HG03342 (cell line): ENCODE measurements around the gene SEMA4F.

Experiments used
- ATAC-seq: cut with Tn5 transposase; IDR thresholded peaks from one replicate; pipeline ENCODE4 v1.9.1; 2021; ENCODE audit warnings: mild to moderate bottlenecking, moderate library complexity; ENCODE audit not compliant: unreplicated experiment

SEMA4F gene

DNA sequence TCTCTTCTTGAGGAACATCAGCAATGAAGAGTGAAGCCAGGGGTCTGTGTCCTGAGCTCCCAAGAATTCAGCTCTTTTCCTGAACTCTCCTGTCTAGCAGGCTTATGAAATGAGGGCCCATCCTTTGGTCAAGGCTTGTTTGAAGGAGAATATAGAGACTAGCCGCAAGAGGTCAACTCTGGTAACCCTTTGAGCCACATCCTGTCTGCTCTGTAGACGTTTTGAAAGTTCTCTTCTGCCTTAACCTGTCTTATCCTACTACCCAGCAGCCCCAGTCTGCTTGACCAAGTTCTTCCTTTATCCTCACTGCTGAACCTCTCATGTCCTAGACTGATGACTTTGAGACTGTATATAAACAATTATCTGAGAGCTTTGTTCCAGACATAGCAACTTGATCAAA lies 5.4 kb downstream of the SEMA4F start:
- ATAC-seq = no peak

DNA sequence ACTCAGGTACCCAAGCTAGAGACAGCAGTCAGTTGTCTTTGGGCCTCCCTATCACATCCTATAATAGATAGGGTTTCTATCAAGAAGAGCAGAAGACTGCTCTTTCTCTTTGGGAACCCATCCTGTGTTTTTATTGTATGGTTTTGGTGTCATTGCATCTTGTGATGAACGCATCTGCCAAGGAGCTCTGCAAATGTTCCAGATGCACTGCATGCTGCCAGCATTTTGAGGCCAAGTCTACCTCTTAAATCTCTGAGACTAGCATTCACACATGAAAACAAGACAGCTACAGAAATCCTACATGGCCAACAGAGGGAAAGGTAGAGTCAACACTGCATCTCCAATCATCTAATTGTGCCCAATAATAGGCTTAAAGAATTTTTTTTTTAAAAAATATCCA lies 14.0 kb downstream of the SEMA4F start:
- no peak for ATAC-seq

DNA sequence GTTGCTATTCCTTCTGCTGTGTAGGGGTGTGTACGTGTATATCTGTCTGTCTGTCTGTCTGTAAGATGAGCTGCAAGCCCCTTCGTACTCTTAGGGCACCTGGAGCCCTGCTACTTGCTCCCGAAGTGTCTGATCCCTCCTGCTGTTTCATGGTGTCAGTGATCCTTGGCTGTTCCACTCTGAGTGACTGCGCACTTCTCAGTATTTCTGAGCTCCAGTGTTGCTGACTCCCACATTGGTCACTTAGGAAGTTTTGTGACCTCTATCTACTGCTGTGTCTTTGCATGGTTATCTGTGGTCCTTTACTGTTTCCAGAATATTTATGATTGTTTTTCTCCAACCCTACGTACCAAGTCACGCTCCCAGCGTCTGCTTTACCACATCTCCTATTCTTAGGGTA lies 16.2 kb downstream of the SEMA4F start:
- no peak for ATAC-seq

DNA sequence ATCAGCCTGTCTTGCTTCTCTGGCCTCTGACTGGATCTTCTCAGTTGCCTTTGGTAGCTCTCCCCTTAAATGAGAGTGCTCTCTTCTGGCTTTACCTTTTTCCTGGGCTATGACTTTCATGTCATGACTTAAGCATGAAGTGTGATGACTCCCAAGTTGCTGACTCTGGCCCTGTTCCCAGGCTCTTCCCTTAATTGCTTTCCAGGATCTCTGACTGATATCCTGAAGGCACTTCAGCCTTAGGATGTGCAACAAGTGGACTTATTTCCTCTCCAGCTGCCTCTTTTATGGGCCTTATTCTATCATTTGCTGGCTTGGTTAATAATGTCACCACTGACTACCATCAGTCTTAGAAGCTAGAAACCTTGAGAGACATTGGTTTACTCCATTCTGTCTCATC lies 17.4 kb downstream of the SEMA4F start:
- ATAC-seq = no peak

DNA sequence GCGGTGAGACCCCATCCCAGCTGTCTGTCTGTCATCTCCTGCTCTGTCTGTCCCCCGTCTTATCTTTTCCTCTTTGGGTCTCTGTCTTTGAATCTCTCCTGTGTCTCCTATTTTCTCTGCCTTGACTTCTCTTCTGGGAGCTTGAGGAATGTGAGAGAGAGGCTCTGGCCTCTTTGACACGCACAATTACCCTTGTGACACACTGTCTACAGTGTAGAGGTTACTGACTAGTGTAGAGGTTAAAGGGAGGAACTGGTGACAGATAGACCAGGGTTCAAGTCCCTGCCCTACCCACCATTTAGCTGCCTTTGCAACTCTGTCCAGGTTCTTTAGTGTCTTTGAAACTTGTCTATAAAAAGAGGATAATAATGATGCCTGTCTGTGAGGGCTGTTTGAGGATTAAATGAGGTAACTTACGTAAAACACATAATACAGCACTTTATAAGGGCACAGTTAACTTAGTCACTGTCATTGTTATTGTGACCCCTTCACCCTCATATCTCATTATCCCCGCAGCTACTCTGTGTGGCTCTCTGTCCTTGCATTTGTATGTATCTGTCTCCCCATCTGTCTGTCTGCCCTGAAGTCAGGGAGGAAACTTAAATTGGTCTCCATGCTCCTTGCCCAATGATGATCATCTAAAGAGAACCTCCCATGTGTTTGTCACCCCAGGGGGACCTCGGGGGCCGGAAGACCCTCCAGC lies 19.9 kb downstream of the SEMA4F start:
- no peak for ATAC-seq

DNA sequence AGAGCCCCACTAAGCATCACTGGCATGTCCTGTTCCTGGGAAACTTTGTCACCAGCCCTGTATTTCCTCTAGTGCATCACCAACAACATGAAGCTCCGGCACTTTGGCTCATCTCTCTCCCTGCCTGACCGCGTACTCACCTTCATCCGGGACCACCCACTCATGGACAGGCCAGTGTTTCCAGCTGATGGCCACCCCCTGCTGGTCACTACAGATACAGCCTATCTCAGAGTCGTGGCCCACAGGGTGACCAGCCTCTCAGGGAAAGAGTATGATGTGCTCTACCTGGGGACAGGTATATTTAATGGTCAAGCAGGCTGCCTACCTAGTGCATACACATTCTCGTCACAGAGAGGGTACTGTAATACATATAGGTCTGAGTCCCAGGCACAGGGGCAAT lies 21.0 kb downstream of the SEMA4F start:
- no peak for ATAC-seq

DNA sequence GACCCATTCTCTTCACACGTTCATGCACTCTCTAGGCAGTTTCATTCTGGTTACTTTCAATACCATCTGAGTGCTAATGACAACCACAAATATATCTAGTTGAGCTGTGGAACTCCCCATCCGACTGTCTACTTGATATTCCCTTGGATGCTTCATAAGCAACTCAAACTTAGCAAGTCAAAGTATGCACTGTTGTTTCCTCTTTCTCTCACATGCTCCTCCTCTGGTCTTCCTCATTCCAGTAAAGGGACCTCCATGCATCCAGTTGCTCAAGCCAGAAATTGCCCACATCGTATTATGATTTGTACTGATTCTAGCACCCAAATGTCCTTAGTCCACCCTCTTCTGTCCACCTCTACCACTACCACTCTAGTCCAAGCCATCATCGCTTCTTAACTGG lies 22.3 kb downstream of the SEMA4F start:
- no peak for ATAC-seq

DNA sequence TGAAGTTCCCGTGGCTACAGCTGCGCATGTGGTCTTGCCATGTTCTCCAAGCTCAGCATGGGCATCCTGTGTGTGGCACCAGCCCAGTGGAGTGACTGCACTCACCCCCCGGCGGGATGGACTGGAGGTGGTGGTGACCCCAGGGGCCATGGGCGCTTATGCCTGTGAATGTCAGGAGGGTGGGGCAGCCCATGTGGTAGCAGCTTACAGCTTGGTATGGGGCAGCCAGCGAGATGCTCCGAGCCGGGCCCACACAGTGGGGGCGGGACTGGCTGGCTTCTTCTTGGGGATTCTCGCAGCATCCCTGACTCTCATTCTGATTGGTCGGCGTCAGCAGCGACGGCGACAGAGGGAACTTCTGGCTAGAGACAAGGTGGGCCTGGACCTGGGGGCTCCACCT lies 25.6 kb downstream of the SEMA4F start:
- no peak for ATAC-seq

DNA sequence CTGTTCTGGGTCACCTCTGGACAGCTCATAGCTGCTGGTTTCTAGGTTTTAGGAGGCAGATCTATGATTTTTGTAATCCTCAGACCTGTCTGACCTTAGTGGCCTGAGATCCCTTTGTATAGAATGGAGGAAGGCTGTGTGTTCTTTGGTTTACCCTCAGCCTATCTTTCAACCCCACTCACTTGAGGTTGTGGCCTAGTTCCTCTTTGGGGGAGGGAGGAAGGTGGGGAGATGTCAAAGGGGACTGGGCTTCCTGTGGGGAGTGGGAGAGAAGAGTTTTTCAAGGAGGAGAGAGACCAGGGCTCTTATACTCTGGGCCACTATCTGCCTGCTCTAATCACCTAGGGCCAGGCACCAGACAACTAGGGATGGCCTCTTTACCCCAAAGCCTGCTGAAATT lies 28.5 kb downstream of the SEMA4F start:
- ATAC-seq = no peak

DNA sequence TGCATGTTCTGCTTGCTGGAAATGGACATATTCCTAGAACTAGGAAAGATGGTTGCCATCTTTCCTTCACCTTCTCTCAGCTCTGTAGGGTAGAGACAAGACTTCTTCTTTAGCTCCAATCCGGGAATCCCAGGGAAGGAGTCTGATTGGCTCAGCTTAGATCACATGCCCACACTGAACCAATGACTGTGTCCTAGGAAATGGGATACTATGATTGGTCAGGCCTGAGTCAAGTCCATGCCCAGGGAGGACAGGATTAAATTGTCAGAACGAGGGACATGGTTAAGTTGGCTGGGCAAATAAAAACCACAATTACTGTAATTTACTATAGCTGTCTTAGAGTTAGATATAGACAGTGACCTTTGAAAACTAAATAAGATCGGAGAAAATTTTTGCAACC lies 31.4 kb downstream of the SEMA4F start:
- no peak for ATAC-seq

DNA sequence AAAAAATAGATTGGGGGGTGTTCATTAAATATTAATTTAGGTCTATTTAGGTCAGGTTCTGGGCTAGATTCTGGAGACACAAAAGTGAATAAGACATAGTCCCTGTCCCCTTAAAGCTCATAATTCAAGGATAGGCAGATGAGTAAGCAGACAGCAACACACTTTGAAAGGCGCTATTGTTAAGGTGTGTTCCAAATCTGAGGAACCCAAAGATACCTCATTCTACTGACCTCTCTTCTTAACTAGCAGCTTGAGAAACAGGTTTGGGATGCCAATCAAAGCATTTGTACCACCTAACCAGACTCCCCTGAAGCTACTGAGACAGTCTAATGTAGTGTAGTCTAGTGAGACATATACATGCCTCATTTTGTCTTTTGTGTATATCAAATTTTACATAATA lies 34.8 kb downstream of the SEMA4F start:
- ATAC-seq = no peak

DNA sequence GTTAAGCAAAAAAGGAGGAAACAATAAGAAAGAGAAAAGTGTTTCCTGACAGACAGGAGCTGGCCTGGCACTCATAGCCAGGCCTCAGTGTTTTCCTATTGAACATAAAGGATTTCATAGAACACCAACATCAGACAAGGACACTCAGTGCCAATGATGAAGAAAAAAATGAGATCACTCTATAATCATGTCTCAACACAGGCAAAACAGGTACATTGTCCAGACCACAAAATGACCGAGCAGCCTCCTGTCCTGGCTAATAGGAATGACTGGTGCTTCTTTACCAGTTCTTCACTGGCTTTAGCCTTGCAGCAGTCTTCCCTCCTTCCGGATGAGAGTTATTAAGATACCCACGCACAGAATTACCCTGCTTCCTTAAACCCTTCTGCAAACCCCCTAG lies 35.6 kb downstream of the SEMA4F start:
- ATAC-seq = no peak

DNA sequence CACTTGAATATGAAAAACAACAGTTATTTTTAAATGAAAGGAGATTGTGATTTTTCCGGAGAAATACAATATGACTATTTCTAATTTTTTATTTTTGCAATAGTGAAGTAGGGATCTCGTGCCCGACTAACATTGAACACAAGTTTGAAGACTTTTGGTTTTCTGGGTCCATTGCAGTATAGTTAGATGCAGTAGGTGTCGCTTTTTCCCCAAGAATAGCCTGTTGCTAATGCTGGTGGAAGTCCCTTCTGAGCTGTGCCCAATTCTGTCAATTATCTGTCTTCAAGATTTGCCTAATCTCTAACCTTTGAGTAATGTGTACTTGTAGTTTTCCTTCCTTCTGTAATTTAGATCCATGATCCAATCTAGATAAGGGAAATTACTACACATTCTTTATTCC lies 36.5 kb downstream of the SEMA4F start:
- ATAC-seq = peak; percentile 72

DNA sequence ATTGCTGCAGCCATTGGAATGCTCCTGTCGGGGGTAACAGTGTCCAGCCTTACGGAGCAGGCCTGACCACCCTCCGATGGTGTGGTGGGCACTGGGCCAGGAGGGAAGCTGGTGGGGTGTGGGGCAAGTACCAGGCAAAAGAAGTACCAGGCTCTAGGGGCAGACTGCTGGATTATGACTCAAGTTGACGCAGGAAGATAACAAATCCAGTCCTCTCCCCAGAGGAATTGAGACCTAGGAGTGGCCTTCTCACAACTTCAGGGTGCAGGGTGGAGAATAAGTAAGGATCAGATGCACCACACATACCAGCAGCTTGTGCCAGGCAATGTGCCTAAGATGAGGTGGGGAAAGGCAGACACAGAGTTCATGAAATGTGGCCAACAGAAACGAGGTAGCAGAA lies 37.9 kb downstream of the SEMA4F start:
- ATAC-seq = no peak

DNA sequence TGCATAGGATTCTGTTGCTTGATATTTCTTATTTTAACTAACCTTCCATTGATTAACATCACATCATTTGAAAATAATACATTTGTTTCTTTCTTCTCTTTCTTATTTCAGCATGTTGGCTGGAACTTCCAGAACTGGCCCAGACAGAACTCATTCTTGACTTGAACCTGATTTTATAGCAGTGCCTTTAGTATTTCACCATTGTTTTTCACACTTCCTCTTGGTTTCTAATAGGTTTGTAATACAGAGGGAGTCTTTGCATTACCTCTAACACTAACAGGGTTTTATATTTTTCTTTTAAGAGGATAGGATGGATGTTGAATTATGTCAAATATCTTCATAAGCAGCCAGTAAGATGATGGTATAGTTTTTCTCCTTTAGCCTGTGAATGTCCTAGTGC lies 39.2 kb downstream of the SEMA4F start:
- no peak for ATAC-seq

DNA sequence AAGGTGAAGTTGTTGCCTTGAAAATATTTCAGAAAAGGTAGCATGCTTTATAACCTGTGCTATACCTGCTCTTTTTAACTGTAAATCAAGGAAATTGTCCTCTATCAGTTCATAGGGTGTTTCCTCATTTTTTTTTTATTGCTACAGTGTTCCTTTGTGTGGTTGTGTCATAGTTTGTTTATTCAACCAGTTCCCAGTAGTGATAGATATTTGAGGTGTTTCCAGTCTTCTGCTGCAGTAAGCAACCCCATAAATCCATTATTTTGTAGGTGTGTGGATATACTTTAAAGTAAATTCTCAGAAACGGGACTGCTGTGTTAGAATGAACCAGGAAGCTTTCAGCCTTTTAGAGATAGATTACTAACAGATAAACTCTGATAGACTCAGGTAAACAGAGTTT lies 39.6 kb downstream of the SEMA4F start:
- ATAC-seq = no peak

DNA sequence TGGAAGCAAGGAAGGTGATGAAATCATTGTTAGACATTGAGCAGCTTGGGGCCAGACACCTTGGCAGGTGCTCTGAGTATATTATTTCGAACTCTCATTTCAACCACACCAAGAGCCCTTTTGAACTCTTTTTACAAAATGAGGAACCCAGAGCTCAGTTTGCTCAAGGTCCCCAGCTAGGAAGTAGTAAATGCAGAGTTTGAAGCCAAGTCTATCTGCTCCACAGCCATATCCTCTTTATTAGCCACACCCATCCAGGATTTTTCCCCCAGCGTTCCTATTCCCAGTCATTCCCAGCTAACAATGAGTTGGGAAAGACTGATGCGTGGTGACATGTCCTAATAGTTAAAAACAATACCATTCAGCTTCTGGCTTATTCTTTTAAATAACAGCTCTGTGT lies 40.2 kb downstream of the SEMA4F start:
- no peak for ATAC-seq

DNA sequence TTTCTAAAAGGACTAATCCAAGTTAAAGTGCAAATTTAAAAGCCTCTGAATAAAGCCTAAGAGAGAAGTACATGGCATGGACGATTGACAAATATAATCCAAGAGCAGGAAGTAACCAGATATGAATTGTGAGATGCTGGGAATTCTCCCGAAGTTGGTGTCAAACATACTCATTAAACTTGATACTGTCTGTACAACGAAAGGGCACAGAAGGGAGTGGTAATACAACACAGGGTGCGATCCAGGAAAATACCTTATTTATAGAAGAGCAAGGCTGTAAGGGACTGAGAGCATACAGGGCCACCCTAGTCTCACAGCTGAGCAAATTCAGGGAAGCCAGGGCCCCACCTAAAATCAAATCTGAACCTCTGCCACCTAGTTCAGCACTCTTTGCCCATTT lies 41.6 kb downstream of the SEMA4F start:
- ATAC-seq = no peak

DNA sequence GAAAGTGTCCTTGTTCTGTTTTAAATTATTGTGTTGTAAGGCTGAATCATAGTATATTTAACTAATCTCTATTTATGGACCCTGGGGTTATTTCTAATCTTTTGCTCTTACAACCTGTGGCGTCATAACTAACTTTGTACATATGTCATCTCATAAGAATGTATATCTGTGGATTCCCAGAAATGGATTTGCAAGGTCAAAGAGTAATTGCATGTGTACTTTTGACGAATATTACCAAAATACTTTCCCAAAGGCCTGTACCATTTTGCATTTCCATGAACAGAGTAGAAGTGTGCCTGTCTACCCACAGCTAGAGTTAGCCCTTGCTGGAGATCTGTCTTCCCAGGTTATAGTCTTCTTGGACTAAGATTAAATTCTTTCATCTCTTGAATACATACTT lies 42.8 kb downstream of the SEMA4F start:
- ATAC-seq = no peak

DNA sequence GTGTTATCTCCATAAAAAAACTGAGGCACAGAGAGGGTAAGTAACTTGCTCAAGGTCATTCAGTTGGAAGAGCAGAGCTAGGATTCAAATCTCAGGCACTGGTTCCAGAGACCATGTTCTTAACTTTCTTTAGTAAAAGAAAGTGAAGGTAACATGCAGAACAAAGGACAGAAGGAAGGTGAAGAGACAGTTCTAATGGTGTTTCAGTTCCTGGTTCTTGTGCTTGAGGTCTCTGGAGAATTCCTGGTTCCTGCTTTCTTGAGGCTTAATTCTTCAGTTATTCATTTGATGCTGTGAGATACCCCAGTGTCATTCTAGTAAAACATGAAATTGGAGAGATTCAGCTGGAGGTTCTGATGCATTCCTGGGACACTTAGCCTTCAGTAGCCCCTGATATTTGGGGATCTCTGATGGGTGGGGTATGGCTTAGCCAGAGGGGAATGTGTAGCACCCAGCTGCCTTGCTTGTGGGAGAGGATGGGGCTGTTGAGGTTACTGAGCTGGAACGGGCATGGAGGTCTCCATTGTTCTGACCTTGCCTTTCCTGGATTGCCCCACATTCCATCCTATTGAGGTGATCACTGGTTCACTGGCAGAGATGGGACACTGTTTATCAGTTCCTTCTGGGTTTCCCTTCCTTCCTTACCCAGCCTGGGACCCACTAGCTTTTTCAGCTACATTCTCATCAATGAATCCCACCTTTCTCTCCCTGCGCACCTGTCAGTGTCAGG lies 46.8 kb downstream of the SEMA4F start:
- ATAC-seq = no peak

DNA sequence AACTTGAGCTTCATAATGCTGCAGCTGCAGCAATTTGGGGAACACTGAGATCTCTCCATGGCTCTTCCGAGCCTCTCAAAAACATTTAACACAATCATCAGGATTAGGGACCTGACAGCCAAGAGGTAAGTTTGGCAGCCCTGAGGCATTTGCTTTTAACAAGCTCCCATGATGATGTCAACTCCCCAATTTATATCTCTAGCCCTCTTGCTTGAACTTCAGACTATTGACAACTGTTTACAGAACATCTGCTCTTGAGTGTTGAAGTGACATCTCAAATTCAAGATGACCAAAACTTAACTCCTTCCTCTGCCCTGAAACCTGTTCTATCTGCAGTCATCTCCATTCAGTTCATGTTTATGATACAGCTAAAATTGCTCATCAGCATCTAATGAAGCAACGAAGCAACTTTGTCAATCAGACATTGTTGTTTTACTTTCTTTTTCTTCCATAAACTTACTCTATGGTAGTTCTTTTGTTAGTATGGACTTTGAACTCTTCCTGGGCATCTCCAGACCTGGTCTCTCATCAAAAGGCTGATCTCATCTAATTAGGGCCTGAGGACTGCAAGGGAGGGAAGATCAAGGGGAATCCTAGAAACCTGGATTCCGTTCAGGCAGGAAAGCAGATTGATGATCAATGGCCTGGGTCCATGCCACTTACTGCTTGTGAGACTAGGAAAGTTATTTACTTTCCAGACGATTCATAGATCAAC lies 48.1 kb downstream of the SEMA4F start:
- ATAC-seq = no peak

DNA sequence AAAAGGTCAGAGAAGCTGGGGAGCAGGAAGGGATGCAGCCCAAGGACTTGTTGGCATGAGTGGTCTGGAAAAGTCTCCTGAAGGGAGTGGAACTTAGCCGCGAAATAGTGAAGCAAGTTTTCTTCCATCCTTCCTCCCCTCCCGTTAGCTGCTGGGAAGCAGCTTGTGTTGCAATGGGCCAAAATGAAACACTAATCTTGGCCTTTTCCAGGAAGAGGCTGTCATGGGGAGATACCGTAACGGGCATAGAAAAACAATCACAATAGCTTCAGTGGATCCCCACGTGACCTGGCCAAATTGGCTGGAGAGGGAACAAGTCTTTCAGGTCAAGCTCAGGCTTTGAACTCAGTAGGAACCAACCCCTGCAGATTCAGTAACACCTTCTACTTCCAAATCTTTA lies 49.3 kb downstream of the SEMA4F start:
- ATAC-seq = no peak
